HG03469 (cell line): ENCODE measurements around the gene PNPLA3.

Experiments used
- ATAC-seq: cut with Tn5 transposase; IDR thresholded peaks from one replicate; pipeline ENCODE4 v1.9.1; 2021; ENCODE audit warnings: mild to moderate bottlenecking, moderate library complexity, moderate number of reproducible peaks; ENCODE audit not compliant: unreplicated experiment

PNPLA3 gene

DNA sequence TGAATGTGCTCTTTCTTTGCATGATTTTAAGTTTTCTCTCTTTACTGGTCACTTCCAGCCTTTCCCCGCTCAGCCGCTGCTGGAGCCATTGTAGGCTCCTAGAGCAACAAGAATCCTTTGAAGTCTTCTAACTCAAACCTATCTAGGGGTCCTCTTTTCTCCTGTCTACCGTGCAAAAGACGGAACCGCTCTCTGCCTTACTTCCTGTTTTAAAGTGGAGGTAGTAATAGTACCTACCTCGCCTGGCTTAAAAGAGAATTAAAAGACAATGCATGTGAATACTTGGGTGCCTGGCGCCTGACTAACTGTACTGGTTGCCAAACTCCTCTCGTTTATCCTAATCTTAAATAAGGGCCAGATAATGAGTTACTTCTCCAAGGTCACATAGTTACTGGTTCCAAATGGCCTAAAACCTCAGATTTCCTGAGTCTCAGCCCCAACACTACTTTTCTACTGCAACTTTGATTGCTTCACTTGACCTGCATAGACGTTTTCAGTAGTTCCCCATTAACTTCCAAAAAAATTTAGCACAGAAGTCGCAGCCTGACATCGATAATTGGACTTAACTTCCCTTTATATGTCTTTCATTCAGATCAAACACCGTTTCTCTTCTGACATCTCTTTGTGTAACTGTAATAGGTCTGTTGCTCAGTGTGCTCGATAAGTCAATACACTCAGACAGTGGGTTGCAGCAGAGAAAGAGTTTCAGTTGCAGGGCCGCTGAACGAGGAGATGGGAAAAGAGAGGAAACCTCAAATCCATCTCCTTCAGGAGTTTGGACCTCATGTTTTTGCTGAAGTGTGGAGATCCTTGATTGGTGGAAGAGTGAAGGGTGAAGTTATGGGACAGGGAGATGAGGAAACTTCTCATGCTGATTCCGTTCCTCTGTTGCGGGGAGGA lies 32.5 kb downstream of the PNPLA3 start:
- no peak for ATAC-seq

- no peak for ATAC-seq
Measured at GRCh38 chr22:43956805-43957463, 33.3 kb downstream of the PNPLA3 start.

- ATAC-seq: no peak
Measured at GRCh38 chr22:43957871-43958270, 34.3 kb downstream of the PNPLA3 start.

GRCh38 chr22:43964314-43964857 lies 40.8 kb downstream of the PNPLA3 start:
- no peak for ATAC-seq

DNA sequence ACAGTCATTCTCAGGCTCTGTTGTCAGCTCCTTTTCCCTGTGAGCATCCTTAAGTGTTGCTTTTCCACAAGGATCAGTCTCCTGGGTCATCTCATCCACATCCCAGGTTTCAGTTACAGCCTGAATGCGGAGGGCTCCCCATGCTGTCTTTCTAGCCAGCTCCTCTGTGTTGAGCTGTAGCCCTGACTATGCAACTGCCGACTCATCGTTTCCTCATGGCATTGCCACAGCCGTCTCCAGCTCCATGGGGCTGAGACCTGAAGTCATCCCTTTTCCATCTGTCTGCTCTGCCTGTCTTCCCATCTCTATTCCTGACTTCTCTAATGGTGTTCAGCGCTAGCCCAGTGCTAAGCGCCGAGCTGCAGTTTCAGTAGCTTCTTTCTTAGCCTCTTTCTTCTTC lies 43.5 kb downstream of the PNPLA3 start:
- no peak for ATAC-seq

- ATAC-seq: no peak
Measured at GRCh38 chr22:43968614-43969013, 45.0 kb downstream of the PNPLA3 start.

GRCh38 chr22:43969021-43969878 lies 45.6 kb downstream of the PNPLA3 start:
- no peak for ATAC-seq

DNA sequence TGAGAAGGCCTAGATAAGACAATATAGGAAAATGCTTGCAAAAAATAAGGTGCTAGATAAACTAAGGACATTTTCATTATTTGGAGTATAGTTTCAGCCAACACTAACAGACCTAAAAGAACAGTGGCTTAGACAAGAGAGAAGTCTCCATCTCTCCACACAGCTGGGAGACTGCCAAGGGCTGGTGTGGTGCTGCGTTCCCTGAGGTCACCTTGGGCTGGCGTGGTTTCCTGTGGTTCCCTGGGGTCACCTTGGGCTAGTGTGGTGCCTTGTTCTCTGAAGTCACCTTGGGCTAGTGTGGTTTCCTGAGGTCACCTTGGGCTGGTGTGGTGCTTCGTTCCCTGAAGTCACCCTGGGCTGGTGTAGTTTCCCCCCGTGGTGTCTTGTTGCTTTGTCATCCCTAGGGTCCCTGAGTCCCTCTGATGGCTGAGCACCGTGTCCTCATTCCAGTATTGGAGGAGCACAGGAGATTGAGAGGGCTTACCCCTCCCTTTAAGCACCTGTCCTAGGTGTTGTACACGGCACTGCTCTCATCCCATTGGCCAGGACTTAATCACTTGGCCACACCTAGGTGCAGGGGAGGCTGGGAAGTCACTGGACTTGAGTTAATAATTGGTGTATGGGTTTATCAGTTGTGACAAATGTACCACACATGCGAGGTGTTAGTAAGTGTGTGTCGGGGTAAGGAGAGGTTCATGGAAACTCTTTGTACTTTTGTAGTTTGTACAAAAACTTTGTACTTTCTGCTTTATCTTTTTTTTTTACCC lies 46.6 kb downstream of the PNPLA3 start:
- ATAC-seq: no peak

- no peak for ATAC-seq
Measured at GRCh38 chr22:43971112-43971511, 47.5 kb downstream of the PNPLA3 start.

DNA sequence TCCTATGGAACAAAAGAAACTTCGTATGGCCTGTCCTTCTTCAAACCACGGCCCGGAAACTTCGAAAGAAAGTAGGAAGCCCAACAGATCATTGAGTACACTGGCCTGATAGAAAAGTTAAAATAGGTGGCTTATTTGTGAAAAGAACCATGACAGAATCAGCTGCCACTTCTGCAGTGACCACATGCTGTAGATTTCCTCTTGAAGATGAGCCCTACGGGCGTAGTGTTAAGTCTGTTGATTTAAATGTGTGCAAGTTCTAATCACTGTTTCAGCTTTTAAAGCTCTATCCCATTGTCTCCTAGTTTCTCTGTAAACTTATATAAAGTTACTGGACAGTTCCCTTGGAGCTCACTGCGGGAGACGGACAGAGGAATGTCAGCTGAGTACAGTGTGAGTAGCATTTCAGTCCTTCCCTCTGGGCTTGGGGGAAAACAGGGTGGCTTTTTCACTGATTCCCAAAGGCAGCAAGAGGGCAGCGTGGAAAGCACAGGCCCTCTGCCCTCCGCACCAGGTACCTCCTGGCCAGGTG lies 49.4 kb downstream of the PNPLA3 start:
- no peak for ATAC-seq

DNA sequence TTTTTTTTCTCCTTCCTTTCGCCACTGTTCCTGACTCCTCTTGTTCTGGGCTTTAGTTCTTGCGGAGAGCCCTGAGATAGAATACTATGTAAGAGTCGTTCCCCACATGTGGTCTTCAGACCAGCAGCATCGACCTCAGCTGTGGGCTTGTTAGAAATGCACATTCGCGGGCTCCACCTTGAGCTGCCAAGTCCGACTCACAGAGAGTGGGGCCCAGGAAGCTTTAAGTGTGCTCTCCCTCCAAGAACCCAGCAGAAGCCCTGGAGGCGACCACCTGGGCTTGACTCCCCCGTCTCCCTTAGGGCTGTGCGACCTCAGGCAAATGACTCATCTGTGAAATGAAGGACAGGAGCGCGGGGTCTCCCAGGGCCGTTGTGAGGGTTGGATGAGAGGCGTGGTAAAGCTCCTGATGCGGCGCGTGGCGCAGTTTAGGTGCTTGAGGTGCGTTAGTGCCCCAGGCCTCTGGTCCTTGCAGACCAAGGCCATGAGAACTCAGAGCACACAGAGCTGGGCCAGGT lies 50.5 kb downstream of the PNPLA3 start:
- no peak for ATAC-seq

DNA sequence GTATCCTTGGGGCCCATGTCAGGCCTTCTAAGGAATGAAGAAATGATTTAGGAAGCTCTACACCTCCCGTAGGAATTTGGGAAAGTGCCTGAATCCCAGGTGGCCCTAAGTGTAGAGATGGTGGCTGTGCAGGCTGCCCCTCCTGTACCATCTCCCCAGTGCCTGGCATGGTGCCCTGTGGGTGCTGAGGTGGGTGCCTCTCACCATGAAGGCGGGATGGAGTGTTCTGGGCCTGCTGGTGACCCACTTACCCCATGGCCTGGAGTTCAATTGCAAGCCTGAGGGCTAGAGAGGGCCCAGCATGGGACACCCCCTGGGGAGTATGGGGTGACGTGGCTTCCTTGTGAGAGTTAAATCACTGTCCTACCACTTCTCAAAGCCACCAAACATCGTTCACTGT lies 51.4 kb downstream of the PNPLA3 start:
- ATAC-seq: no peak

DNA sequence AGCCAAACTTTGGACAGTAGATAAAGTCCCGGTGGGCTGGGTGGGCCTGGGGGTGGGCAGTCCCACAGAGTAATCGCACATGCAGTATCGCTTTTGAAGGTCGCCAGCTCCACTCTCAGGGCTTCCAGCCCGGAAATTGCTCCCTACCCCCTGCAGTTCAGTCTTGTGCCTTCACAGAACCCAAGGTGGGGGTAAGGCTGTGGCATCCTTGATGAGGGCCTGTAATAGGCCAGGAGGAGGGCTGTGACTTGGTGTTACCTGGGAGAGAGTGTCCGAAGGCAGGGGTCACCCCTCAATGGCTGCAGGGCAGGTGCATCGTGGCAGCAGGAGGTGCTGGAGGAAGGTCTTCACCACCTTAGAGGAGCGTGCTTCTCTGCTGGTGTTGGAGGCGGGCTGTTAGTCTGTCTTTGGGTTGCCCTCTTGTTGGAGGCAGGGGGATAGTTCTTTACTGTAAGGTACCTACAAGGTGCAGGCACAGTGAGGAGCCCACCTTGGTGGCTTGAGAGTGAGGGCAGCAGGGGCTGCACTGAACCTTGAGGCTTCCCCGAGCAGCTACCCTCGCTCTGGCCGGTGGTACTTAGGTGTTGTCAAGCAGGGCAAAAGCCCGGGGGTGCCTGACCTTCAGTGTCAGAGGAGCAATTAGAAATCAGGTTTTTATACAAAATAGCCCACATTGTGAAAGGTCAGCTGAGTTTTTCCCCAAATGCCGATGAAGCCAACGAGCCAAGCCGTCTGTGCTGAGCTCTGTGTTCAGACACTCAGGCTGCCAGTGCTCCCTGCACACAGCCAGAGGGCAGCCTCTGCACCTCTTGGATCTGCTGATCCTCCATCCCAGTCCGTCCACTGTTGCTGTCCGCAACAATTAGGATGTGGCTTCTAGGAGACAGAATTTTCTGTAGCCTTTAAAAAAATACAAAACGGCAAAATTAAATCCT lies 53.5 kb downstream of the PNPLA3 start:
- ATAC-seq: no peak

GRCh38 chr22:43978558-43978957 lies 55.0 kb downstream of the PNPLA3 start:
- no peak for ATAC-seq

- ATAC-seq: no peak
Measured at GRCh38 chr22:43980579-43980978, 57.0 kb downstream of the PNPLA3 start.

DNA sequence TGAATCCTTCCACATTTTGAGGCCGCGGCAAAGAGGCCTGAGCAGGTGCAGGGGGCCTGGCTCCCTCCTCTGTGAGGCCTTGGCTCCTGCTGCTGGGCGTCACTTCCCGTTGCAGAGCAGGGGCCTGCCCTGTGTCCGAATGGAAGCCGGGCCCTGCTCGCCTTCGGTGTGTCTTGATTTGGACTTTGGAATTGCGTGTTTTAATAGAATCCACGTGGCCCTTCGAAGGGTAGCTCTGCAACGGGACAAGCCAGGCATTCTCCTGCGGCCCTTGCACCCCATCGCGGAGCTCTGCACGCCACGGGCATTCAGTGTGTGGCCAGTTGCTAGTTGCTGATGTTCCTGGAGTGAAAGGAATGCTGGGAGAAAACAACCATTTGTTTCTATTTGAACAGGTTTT lies 57.4 kb downstream of the PNPLA3 start:
- ATAC-seq: no peak

DNA sequence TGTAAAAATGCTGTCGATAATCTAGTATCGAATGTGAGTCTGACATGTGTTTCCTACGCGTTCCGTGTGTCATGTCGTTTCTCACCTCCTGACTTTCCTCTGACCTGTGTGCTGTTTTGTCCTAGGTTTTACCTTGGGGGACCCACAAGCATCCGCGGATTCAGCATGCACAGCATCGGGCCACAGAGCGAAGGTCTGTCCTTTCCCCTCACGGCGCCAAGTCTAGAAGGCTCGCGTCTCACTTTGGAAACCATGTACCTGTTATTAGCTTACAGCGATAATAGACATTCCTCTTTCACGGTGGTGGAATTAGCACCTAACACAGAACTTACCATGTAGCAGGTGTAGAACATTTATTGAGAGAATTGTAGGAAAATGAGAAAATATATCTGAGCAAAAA lies 60.2 kb downstream of the PNPLA3 start:
- no peak for ATAC-seq

DNA sequence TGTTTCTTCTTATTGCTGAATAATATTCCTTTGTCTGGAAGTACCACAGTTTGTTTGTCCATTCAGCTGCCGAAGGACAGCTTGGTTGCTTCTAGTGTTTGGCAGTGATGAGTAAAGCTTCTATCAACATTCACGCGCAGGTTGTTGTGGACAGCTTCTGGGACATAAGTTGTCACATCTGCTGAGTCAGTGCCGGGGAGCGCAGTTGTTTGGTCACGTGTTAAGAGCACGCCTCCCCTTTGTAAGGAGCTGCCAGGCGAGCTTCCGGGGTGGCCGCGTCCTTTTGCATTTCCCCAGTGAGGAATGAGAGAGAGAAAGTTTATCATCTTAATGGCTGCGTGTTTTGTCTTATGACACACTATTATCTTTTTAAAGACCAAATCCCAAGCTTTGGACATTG lies 61.9 kb downstream of the PNPLA3 start:
- no peak for ATAC-seq
